ENCODE measurements around the gene MARS1.
"Not testable (repeated sequence)": the region's sequence is repeated elsewhere in the genome, so short reads cannot be mapped to it uniquely, and the experiment has no call there.

The MARS1 gene

GRCh38 chr12:57550641-57551549 lies 63.0 kb downstream of the MARS1 start:
- DNase-seq (ENCODE audit: low read depth in 3 of 3) = no peak

DNA sequence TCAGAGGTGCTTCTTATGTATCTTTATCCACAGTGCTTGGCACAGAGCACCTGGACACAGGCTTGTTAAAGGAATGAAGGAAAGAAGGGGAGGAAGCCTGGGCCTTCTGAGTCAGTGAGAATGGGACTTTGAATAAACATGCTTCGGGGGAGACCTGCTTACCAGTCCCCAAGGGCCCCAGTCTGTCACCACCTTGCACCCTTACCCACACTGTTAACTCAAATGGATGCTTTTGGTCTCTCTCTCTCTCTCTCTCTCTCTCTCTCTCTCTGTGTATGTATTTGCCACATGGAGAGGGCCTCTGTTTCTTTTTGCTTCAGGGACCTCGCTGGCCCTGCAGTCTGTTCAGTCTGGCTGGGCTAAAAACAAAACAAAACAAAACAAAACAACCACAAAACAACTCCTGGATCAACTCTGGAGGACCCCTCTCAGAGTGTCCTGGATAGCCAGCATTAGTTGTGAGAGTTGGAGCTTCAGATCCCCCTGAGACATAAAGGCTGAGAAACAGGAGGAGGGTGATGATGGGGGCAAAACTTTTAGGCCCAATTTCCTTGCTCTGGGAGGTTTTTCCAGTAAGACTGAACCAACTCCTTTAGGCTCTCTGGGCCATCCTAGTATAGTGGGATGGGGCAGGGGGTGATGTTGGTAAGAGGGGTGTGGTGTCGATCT lies 63.9 kb downstream of the MARS1 start:
- DNase-seq (ENCODE audit: low read depth in 3 of 3) = no peak

GRCh38 chr12:57552306-57552651 lies 64.4 kb downstream of the MARS1 start:
- DNase-seq (ENCODE audit: low read depth in 3 of 3) = no peak

GRCh38 chr12:57552835-57553313 lies 65.0 kb downstream of the MARS1 start:
- DNase-seq (ENCODE audit: low read depth in 3 of 3) = no peak

DNA sequence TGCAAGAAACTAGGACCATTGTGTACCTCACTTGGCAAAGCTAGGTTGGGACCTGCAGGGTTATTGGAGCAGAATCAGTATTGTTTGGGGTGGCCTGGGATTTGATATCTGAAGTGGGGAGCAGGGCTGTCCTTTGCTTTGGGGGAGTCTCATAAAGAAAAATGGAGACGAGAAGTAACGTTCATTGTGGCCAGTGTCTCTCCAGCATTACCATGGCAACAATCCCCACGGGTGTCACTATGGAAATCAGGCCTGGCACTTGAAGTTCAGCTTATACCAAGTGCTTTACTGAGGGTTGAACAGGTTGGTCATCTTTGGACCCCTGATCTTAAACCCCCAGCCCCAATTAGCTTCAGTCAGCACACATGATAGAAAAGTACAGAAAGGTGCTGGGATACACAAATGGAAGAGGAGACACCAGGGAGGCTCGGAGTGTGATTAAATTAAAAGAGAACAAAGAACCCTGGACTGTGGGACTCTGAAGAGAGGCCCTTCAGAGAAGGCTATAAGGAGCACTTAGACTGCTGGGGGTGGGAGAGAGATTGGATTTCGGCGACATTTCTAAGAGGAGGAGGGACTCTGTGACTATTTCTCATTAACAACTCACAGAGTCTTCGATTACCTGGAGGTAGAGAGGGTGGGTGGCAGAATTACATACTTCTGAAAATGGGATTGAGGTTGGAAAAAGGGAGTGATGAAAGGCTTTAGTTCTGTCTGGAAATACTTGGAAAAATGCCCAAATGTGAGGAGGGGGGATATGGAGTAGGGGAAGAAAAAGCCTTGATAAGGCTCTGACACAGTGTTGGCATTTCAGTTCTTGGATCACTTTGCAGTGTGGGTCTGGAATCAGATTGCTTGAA lies 65.7 kb downstream of the MARS1 start:
- DNase-seq (ENCODE audit: low read depth in 3 of 3) = no peak

GRCh38 chr12:57554453-57554852 lies 66.6 kb downstream of the MARS1 start:
- no peak for DNase-seq (ENCODE audit: low read depth in 3 of 3)

DNA sequence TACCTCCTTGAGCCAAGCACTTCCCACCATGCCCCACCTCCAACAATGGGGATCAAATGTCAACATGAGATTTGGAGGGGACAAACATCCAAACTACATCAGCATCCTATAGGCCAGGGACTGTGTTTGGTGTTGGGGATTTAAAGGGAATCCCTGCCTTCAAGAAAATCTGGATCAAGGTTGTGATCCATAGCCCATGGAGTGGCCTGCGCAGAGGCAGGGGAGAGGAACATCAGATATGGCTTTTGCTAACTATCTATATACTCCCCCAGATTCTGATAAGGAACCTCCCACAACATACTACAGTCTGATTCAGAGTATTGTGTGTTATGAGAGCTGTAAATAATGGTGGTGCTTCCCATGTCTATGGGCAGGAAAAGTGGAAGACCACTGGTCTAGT lies 67.0 kb downstream of the MARS1 start:
- no peak for DNase-seq (ENCODE audit: low read depth in 3 of 3)

- no peak for DNase-seq (ENCODE audit: low read depth in 3 of 3)
Measured at GRCh38 chr12:57558864-57559263, 71.0 kb downstream of the MARS1 start.

GRCh38 chr12:57560516-57560915 lies 72.6 kb downstream of the MARS1 start:
- DNase-seq (ENCODE audit: low read depth in 3 of 3) = no peak

DNA sequence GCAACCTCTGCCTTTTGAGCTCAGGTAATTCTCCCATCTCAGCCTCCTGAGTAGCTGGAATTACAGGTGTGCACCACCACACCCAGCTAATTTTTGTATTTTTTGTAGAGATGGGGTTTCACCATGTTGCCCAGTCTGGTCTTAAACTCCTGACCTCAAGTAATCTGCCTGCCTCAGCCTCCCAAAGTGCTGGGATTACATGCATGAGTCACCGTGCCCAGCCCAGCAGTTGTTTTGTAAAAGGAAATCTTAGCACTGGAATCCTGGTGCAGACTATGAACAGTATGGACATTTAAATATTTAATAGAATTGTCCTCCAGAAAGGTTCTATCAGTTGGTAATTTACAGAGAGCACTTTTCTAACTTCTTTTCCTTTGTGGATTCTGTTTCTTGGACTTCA lies 73.2 kb downstream of the MARS1 start:
- not testable (repeated sequence) for DNase-seq (ENCODE audit: low read depth in 3 of 3)

- no peak for DNase-seq (ENCODE audit: low read depth in 3 of 3)
Measured at GRCh38 chr12:57563358-57563757, 75.5 kb downstream of the MARS1 start.

DNA sequence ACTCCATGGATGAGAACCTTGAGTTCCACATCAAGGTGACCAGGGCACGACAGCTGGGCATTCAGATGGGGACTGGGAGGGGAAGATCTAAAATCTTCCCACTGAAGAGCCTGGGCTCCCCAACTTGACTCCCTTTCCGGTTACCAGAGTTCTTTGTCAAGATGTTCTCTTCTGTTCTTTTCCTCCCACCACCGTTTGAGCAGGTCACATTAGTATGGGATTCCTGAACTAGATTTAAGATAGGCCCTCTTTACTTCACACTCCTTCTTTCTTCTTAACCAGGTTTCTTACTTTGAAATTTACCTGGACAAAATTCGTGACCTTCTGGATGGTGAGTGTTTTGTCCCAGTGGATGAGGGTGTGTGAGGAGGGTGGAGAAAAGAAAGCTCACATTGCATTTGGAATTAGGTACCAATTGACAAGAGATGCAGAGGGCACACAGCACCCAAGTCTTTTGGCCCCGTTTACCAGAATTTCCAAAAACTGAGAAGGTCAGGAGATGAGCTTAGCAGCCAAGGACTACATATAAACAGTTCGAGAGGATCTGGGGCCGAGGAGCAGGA lies 76.4 kb downstream of the MARS1 start:
- DNase-seq (ENCODE audit: low read depth in 3 of 3) = no peak
